ENCODE measurements around the gene CA5B. TPM values are rescaled to one million over a fixed set of nuclear protein-coding genes. Genes with fewer than 3 reads are reported as not detected.
"Not testable (repeated sequence)": the region's sequence is repeated elsewhere in the genome, so short reads cannot be mapped to it uniquely, and the experiment has no call there.

CA5B gene
- polyA plus RNA-seq, 1 experiment: 4.5 TPM

- POLR2A ChIA-PET: no interaction called here
- no peak for DNase-seq (ENCODE audit: low read depth, low spot score)
- Histone ChIP-seq H3K27me3 (ENCODE audit: control insufficient read depth, insufficient read depth, low read length) (no peaks in the 10 kb centered on the region), H3K9me3 (ENCODE audit: control insufficient read depth, insufficient read depth, low read length) (no peaks in the 10 kb centered on the region), H3K4me3 (ENCODE audit: low read depth, low read length) (no peak overlapping the region), H3K27ac (ENCODE audit: low read depth, low read length) (no peak overlapping the region)
- CTCF ChIA-PET: interaction anchor here (0.9 kb wide), 1 partner anchor 37 kb away, joined by 4 read pairs; no protein-coding TSS in a partner anchor
- TF ChIP-seq CTCF (IDR thresholded peaks at IDR 0.05; ENCODE audit: low read depth, low read length): no peak
Observed at GRCh38 chrX:15723887-15724517, 14.1 kb upstream of the CA5B start.

- Histone ChIP-seq H3K27me3 (ENCODE audit: control insufficient read depth, insufficient read depth, low read length) (no peaks in the 10 kb centered on the region), H3K9me3 (ENCODE audit: control insufficient read depth, insufficient read depth, low read length) (no peaks in the 10 kb centered on the region), H3K4me3 (ENCODE audit: low read depth, low read length) (no peak overlapping the region), H3K27ac (ENCODE audit: low read depth, low read length) (no peak overlapping the region)
- no peak for DNase-seq (ENCODE audit: low read depth, low spot score)
- ChIA-PET POLR2A (no interaction called here), CTCF (no interaction called here)
- TF ChIP-seq CTCF (IDR thresholded peaks at IDR 0.05; ENCODE audit: low read depth, low read length): no peak
Observed at GRCh38 chrX:15724911-15725310, 13.2 kb upstream of the CA5B start.

- H3K4me3 ChIP-seq (ENCODE audit: low read depth, low read length); H3K9me3 ChIP-seq (ENCODE audit: control insufficient read depth, insufficient read depth, low read length); H3K27me3 ChIP-seq (ENCODE audit: control insufficient read depth, insufficient read depth, low read length); DNase-seq (ENCODE audit: low read depth, low spot score); H3K27ac ChIP-seq (ENCODE audit: low read depth, low read length); POLR2A ChIA-PET; CTCF ChIA-PET: not testable (repeated sequence)
Observed at GRCh38 chrX:15731368-15731767, 6.7 kb upstream of the CA5B start.

- no peaks in the 10 kb centered on the region for H3K27me3 ChIP-seq (ENCODE audit: control insufficient read depth, insufficient read depth, low read length)
- no peak overlapping the region for H3K27ac ChIP-seq (ENCODE audit: low read depth, low read length)
- ChIA-PET CTCF (no interaction called here), POLR2A (no interaction called here)
- no peak for DNase-seq (ENCODE audit: low read depth, low spot score)
- peaks cover 4% of the 10 kb centered on the region; the same call in 1 of the 2 replicates for H3K9me3 ChIP-seq (ENCODE audit: control insufficient read depth, insufficient read depth, low read length)
- TF ChIP-seq CTCF (IDR thresholded peaks at IDR 0.05; ENCODE audit: low read depth, low read length): no peak
- H3K4me3 ChIP-seq (ENCODE audit: low read depth, low read length): no peak overlapping the region; the same call in 1 of the 2 replicates
Observed at GRCh38 chrX:15737190-15737958, 696 bp upstream of the CA5B start.

GRCh38 chrX:15739886-15740285, 1.8 kb downstream of the CA5B start:
- Histone ChIP-seq H3K27me3 (ENCODE audit: control insufficient read depth, insufficient read depth, low read length) (no peaks in the 10 kb centered on the region), H3K4me3 (ENCODE audit: low read depth, low read length) (no peak overlapping the region), H3K27ac (ENCODE audit: low read depth, low read length) (no peak overlapping the region), H3K9me3 (ENCODE audit: control insufficient read depth, insufficient read depth, low read length) (peaks cover 4% of the 10 kb centered on the region; the same call in 1 of the 2 replicates)
- TF ChIP-seq CTCF (IDR thresholded peaks at IDR 0.05; ENCODE audit: low read depth, low read length): no peak
- ChIA-PET POLR2A (no interaction called here), CTCF (no interaction called here)
- no peak for DNase-seq (ENCODE audit: low read depth, low spot score)
